HG03045 (cell line): ENCODE measurements around the gene SPRY2.

Experiments
- ATAC-seq: cut with Tn5 transposase; IDR thresholded peaks from one replicate; pipeline ENCODE4 v1.9.1; 2021; ENCODE audit warnings: mild to moderate bottlenecking, moderate library complexity; ENCODE audit not compliant: unreplicated experiment

SPRY2 gene

DNA sequence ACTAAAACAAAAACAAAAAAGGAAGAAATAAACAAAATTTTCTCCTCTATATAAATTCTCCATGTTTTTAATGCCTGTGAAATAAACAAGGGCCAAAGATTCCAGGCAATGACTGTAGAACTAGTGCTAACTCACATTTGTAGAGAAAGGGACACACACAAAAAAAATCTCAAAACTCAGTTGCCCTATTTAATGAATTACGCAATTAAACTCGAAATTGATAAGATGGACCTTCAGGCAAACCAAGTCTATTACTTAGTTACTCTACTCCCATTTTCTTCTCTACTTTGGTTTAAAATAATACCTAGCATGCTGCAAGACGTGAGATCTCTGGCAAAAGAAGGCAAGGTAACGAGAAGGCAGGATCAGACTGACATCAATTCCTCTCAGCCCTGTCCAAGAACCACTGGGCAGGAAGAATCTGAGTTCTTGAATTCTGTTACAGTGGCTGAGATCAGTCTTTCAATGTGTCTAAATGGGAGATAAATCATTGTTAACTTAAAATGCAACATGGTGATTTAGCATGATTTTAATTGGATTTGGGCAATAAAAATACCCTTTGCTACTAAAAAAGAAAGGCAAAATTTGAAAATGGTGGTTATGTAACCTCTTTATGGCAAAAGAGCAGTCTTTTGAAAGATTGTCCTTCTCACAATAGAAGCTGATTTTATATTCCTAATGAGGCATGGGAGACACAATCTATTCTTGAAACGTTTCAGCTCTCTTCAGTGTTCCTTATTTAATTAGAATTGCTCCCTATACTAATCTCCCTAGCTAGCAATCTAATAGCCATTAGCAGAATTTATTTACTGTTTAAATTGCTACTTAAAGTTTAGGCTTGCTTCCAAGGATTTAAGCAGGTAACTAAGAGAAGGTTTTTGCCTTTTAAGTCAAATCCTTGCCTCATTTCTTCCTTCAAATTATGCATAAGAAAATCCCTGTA, 25.9 kb downstream of the SPRY2 start:
- no peak for ATAC-seq

DNA sequence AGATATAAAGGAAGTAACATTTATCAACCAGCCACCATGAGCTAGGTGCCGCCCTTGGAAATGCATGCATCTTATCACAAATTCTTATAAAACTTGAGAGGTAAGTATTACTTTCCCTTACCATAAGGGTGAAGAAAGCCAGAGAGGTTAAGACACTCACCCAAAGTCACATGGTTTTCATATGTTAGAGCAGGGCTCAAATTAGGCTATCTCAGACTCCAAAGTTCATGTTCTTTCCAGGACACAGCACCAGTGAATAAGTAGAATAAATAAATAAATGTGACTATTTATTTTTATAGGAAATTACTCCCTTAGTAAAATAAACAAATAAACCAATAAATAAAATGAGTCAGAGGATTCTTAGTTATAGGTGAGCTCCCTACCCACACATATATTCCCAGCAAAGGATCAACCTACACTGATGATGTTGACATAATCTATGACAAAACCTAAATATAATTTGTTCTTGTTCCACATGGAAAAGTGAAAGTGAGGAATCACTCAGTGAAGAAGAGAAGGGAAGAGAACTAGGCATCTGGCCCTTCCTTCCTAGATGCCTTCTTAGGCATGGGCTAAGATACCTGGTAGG, 27.2 kb downstream of the SPRY2 start:
- no peak for ATAC-seq

DNA sequence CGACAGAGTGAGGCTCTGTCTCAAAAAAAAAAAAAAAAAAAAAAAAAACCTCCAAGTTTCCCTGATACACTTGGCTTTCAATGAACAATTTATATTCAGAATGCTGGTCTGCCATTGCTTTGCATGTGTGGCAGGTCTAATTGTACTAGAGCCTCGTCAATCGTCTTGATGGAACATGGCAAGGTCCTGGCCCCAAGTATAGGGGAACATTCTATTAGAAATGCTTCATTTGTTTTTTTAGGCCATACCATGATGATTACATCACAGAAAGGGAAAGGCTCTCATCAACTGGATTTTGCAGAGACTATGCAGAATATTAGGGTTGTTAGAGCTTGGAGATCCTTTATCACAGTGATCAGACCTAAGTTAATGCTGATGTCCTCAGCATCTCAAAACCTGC, 28.0 kb downstream of the SPRY2 start:
- ATAC-seq, result no peak

DNA sequence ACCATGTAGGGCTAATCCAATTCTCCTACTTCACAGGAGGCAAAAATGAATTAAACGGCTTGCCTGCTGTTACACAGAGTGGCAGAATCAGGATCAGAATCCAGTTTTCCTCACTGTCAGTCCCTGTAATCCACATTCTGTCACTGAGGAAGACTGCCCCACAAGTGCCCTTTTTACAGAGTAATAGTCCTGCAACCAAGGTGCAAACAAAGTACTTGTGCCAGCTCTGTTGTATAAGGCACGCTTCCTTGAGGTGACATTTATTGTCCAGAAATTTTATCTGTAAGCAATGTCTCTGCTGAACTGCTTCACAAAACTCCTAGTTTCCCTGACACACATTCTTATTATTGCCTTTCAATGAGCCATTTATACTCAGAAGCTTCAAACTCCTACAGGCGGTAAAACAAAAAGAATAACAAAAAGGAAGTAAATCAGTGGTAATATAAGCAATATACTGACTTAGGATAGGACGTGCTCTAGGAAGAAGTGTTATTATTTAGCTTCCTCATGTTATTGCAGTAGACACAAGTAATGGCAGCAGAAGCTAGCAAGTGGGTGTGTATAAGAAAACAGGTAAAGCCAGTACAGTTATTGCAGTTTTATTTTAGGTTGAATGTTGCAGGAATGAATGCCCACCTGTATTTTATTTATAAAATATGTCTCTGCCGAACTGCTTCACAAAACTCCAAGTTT, 28.8 kb downstream of the SPRY2 start:
- ATAC-seq, result no peak

DNA sequence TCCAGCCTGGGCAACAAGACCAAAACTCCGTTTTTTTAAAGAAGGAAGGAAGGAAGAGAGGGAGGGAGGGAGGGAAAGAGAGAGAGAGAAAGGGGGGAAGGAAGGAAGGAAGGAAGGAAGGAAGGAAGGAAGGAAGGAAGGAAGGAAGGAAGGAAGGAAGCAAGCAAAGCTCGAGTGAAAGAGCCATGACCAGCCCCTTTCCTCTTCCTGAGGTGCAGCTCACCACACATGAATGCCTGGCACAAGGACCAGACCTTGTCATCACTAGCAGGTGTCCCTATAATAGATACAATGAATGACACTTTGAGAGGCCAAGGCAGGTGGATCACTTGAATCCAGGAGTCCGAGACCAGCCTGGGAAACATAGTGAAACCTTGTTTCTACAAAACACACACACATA, 31.0 kb downstream of the SPRY2 start:
- no peak for ATAC-seq

DNA sequence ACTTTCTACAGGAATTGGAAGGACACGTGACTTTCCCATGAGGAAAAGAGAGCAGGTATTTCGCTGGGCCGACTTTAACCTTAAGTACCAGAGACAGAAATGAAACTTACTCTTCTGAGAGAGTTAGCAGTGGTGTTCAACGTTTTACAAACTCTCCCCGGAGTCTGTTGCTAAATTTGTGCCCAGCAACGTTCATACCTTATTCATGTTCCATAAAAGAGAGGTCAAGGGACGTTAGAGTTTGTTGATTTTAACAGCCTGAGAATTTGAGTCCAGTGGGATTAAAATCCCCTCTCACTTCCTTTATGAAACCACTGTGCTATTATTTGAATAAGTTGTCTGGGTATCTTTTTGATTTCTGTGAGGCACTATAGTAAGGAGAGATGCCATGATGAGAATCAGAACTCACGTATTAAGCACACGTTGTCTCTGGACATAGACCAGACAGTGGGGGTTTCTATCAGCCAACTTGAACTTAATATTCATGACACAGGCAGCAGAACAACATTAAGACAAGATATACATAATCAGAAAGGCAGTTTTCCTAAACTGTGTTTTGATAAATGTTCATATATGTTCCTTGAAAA, 33.4 kb downstream of the SPRY2 start:
- ATAC-seq, result no peak

DNA sequence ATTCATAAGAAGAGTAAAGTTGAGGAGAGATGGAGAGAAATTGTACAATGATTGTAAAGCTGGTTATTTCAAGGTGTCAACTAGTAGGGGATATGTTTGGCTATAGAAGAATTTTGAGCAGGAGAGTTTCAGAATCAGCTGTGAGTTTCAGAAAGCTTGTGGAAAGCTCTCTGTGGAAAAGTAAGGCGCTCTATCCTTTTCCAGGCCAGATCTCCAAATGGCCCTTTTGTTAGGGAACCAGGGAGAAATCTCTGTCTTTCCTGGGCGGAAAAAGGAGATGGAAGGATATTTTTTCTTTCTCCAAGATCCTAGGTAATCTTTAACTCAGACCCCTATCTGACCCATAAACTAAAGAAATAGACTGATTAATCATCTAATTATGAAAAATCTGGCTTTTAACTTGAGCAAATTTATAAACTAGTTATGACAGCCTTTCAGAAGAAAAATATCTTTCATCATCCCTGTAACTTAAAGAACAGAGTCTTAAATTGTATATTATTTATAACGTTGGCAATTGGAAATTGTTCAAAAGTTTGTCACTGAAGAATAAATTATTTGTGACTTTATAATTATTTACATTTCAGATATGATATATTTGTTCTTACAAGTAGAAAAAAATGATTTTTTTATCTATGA, 34.5 kb downstream of the SPRY2 start:
- ATAC-seq, result no peak

DNA sequence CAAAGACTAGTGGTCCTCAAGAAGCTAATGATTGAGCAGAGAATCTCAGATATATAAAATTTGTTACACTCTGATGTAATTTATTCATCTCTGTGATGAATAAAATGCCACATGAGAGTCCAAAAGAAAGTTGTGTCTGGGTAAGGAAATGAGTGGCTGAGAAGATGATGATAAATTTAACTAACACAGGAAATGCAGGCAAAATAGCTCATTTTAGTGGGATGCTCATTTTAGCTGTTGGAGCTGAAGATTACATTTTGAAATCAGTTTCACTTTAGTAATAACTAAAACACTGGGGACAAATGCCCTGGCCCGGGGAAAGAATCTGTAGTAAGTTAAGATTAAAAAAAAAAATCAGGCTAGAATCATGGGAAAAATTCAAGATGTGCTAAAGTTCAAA, 35.2 kb downstream of the SPRY2 start:
- ATAC-seq, result no peak

DNA sequence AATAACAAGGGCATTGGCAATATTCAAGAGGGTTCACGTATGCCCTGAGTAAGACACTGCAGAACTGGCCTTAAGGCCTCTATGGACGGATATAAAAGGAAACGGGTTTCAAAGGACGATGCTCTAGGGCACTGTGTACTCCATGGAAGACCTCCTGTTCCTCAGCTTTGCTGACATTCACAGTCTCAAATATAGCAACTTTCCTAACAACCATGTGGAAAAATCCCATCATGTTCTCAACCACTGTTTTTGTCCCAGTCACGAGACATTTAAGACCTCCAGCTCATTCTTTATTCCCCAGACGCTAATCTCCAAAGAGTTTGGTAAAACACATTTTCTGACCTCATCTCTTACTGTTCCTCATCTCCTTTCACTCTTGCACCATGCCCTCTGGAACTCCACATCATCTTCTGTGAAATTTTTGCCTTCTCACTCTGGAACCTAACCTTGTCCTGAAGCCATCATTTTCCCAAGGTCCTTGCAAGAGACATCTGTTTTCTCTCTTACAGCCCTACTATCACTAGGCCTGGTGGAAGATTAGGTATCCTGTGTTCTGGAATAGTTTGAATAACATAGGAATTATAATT, 37.6 kb downstream of the SPRY2 start:
- ATAC-seq, result no peak

DNA sequence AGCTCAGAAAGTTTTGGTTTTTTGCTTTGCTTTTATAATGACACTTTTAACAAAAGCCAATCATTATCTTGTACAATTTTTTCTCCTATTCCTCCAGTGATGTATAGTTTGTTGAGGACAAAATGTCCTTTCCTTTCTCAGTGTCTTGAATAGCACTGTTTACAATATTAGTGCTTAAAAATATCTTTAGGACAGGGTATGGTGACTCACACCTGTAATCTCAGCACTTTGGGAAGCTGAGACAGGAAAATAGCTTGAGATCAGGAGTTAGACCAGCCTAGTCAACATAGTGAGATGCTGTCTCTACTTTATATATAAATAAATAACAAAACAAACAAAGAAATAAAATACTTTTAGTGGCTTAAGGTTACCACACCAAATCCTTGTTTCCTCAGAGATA, 41.9 kb downstream of the SPRY2 start:
- no peak for ATAC-seq

DNA sequence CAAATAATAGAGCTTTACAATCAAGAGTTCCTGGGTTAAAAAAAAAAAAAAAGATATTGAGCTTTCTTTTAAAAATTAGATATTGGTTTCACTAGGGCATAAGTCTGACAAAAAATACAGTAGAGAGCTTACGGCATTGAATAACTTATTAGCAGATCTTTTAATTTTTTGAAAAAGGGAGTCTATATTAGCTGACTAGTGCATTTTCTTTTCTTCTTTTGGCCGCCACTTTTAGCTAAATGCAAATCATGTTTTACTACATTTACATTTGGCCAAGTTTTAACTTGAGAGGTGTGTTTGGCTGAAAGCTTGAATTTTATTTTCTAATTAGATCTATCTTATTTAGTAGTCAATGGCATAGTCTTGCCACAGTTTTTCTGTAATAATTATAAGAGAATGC, 43.4 kb downstream of the SPRY2 start:
- no peak for ATAC-seq

DNA sequence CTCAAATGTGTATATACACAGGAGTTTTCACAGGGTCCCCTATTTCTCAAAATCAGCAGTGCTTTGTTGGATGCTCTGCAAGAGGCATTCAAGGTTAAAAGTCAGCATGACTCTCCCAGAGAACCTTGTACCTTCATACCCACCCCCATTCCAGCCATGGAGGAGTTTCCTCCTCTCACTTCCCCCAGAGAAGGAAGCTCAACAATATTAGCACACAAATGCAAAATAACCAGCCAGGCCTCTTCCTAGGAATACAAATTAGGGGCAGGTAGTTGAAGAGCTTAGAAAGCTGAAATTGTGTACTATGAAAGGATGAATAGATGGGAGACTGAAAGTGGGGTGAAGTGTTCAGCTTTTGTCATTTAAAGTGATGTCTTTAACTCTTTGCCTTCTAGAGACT, 43.8 kb downstream of the SPRY2 start:
- ATAC-seq, result no peak

DNA sequence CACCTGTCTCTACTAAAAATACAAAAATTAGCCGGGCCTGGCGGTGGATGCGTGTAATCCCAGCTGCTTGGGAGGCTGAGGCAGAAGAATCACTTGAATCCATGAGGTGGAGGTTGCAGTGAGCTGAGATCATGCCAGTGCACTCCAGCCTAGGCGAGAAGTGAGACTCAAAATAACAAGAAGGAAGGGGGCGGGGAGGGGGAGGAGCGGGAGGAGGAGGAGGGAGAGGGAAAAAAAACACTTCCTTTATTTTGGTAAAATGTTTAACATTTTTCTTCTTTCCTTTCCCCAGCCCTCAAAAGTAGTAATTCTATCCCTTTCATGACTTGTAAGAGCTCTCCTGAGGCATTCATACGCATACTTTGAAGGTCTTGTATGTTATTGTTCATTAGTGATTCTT, 44.3 kb downstream of the SPRY2 start:
- no peak for ATAC-seq

DNA sequence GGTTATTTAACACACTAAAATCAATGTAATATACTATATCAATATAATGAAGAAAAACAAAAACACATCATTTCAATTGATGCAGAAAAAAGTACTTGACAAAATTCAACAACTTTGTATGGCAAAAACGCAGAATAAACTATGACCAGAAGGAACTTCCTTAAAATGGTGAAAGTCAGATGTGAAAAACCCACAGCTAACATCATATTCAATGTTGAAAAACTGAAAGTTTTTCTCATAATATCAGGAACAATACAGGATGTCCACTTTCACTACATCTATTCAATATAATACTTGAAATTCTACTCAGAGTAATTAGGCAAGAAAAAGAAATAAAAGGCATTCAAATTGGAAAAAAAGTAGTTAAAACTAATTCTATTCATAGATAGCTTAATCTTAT, 50.3 kb downstream of the SPRY2 start:
- no peak for ATAC-seq
